Hepatocyte (in vitro differentiated cells): ENCODE measurements around the gene SRGAP2B.
"Not testable (repeated sequence)": the region's sequence is repeated elsewhere in the genome, so short reads cannot be mapped to it uniquely, and the experiment has no call there.

ENCODE experiments used
- CTCF ChIP-seq: fragments of 200-600 bp; sonication (generic); IDR thresholded peaks from 2 replicates; pipeline ENCODE4 v1.5.1; 2016; ENCODE audit warnings: antibody characterized with exemption, mild to moderate bottlenecking; ENCODE audit not compliant: poor library complexity
- EZH2phosphoT487 ChIP-seq: fragments of 200-600 bp; sonication (generic); IDR thresholded peaks from one replicate; pipeline ENCODE4 v1.6.1; 2018; ENCODE audit warnings: antibody characterized with exemption, mild to moderate bottlenecking, low read depth, moderate library complexity; ENCODE audit not compliant: unreplicated experiment, severe bottlenecking

GRCh38 chr1:144987131-144987530 lies 108.0 kb downstream of the SRGAP2B start:
- TF ChIP-seq CTCF, EZH2phosphoT487: not testable (repeated sequence)
